HG03095 (cell line): ENCODE measurements around the gene GCC1.

ENCODE experiments used
- ATAC-seq: cut with Tn5 transposase; IDR thresholded peaks from one replicate; pipeline ENCODE4 v1.9.1; 2021; ENCODE audit warnings: moderate library complexity; ENCODE audit not compliant: unreplicated experiment

GCC1 gene, protein sequence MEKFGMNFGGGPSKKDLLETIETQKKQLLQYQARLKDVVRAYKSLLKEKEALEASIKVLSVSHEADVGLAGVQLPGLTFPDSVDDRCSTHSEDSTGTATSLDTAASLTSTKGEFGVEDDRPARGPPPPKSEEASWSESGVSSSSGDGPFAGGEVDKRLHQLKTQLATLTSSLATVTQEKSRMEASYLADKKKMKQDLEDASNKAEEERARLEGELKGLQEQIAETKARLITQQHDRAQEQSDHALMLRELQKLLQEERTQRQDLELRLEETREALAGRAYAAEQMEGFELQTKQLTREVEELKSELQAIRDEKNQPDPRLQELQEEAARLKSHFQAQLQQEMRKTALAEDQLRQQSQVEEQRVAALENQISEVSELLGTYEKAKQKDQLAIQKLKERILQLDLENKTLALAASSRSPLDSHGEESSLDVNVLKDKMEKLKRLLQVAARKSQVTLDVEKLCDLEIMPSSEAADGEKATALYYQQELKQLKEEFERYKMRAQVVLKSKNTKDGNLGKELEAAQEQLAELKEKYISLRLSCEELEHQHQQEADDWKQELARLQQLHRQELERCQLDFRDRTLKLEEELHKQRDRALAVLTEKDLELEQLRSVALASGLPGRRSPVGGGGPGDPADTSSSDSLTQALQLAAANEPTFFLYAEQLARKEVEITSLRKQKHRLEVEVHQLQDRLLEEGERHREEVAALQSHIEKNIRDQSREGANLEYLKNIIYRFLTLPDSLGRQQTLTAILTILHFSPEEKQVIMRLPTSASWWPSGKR

GRCh38 chr7:127585044-127585953 is at the start of gene GCC1:
Gene GCC1 (minus strand): TSS chr7:127585596. CDS start chr7:127585182, 414 bp downstream.
- ATAC-seq, result peak; percentile 84

- ATAC-seq, result no peak
Observed at GRCh38 chr7:127632276-127632910, 47.0 kb upstream of the GCC1 start.

- ATAC-seq, result no peak
Observed at GRCh38 chr7:127629268-127629854, 44.0 kb upstream of the GCC1 start.

GRCh38 chr7:127628445-127628844 is 43.0 kb upstream of the GCC1 start:
- ATAC-seq, result no peak

DNA sequence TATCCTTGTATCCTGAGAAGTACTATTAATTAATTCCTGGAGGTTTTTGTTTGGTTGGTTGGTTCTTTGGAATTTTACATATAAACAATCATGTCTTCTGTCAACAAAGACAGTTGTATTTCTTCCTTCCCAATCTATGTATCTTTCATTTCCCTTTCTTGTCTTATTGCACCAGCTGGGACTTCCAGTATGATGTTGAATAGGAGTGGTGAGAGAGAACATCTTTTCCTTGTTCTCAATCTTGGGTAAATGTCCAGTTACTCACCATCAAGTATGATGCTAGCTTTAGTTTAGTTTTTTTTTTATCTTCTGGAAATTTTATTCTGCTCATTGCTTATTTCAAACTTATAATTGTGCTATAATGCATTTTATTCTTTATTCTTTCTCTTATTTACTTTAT is 39.9 kb upstream of the GCC1 start:
- no peak for ATAC-seq

DNA sequence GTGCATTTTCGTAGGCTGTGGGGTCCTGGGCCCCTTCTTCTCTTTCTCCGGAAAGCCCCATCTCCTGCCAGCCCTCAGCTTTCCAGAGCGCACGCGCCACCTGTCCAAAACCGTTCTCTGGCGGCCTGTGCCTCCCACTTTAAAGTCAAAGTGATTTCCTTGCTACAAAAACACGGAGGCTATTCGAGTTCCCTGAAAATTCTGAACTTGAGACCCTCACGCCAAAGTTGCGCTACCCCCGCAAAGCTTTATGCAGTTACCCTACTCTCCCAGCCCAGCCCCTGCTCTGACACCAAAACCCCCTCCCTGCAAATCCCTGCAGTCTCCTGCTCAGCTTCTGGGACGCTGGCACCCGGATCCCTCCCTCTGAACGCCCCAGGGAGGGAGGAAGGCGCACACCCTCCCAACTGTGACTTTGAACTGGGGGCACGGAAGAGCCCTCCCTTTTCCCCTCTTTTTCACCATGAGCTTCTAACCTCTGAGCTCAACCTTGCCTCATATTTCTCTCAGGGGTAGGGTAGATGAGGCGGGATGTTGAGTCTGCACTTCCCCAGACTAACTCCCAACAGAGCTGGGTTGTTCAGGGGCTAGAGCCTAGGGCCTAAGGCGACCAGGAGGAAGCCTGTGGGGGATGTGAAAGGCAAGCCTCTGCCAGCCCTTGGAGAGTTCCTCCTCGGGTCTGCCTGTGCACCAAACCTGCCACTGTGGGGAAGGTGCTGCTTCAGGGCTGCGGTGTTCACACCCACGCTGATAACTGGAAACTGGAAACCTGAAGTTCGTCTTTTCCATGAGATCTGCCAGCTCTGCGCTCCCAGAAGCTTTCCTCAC is 35.2 kb upstream of the GCC1 start:
- ATAC-seq, result no peak

- ATAC-seq, result no peak
Observed at GRCh38 chr7:127619681-127620405, 34.4 kb upstream of the GCC1 start.

GRCh38 chr7:127618775-127619174 is 33.4 kb upstream of the GCC1 start:
- no peak for ATAC-seq

GRCh38 chr7:127618042-127618441 is 32.6 kb upstream of the GCC1 start, which contains the start of gene PAX4:
Gene PAX4 (minus strand): TSS chr7:127618142. CDS start chr7:127615928, 2,214 bp downstream.
- ATAC-seq, result no peak

DNA sequence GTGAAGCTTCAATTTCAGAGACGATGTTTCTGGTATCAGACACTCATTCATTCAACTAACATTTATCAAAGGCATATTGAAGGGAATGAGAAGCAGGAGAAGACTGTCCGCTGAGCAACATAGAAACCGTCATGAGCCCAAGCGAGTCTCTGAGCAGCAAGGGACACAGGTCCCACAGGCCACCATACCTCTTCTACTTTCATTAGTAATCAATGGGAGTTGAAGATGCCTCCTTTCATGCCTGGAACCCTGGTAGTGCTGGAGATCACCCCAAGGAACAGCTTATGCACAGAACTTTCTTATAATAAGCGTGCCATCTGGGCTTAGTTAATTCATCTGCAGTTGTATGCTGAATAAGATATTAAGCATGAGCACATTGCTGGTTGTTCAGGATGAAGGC is 31.3 kb upstream of the GCC1 start:
- no peak for ATAC-seq

GRCh38 chr7:127612263-127612662 is 26.9 kb upstream of the GCC1 start:
- ATAC-seq, result no peak

GRCh38 chr7:127609297-127609696 is 23.9 kb upstream of the GCC1 start:
- no peak for ATAC-seq

GRCh38 chr7:127608446-127608845 is 23.1 kb upstream of the GCC1 start:
- ATAC-seq, result no peak

DNA sequence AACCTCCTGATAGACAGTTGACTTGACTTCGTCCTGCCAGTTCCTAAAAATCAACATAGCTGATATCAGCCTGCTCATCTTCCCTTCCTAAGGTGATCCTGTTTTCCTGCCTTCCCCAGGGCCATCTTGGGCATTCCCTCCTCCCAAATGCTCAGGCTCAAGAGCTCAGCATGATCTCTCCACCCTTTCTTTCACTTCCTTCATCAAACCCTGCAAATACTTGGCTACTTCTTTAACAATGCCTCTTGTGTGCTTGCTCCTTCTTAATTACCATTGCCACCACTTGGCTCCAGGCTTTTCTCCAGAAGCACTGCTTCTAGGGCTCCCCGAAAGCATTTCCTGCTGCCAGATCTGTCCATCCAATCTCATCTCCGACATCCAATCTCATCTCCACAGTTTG is 15.5 kb upstream of the GCC1 start:
- ATAC-seq, result no peak

- no peak for ATAC-seq
Observed at GRCh38 chr7:127598318-127598717, 12.9 kb upstream of the GCC1 start.

DNA sequence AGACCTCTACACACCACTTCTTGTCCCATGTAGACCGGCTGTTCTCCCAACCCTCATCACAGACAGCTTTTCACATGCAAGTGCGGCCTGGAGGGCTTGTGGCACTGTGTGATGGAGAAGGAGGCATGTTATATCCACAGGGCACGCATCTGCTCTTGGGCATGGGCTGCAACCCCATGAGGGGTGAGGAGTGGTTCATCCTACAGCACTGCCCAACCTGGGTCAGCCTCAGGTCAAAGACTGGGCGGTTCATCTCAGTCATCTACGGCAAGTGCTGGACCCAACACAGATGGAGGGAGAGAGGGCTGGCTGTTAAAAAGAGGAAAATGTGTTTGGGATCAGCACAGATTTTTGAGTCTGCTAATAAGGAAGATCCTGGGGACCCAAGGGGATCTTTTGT is 10.3 kb upstream of the GCC1 start:
- ATAC-seq, result no peak

DNA sequence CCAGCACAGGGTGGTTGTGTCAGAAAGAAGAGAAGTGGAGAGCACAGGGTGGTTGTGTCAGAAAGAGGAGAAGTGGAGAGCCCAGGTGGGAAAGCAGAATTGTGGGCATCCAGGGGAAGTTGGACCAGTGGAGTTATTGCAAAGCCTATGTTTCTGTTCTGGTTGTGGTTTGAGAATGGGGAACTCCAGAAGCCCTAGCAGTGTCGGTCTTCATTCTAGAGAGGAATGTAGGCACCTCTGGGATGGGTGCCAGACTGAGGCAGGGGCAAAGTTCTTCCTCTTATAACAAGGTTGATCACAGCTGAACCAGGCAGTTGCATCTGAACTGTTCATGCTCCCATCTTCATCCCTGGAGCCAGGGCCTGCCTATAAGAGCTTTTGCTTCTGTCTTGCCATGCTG is 9.1 kb upstream of the GCC1 start:
- ATAC-seq, result no peak

GRCh38 chr7:127592550-127592949 is 7.2 kb upstream of the GCC1 start:
- ATAC-seq, result no peak

DNA sequence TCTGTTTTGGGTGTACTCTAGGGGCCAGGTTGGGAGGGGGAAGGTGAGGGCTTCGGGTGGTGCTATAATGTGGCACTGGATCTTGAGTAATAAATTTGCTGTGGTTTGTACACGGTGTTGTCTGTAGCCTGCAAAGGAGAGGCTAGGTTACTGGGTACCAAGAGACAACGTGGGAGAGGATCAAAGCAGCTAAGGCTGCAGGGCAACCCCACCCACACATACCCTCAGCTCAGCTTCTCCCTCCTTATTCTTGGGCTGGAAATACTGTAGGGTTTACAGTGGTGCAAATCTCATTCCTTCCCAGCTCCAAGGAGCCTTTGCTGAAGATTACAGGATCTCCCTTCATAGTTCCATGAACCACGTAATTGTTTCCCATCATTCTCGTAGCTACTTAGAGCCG is 6.2 kb upstream of the GCC1 start:
- ATAC-seq, result no peak
